NCI-H2227 (cell line): ENCODE measurements around the gene GNAT1.
A peak's percentile ranks its signal among the peaks of the same experiment; 100 is the strongest.
"Not testable (repeated sequence)": the region's sequence is repeated elsewhere in the genome, so short reads cannot be mapped to it uniquely, and the experiment has no call there.

Experiments
- DNase-seq: peaks from one replicate; lab custom pipeline; 2025; ENCODE audit not compliant: unreplicated experiment; lab: John Stamatoyannopoulos, UW

GNAT1 gene

GRCh38 chr3:50237754-50238548, 46.5 kb downstream of the GNAT1 start:
- DNase-seq = peak; percentile 73

- DNase-seq = no peak
These were observed 47.2 kb downstream of the GNAT1 start for GRCh38 chr3:50238549-50239026.

- DNase-seq = no peak
These were observed 48.2 kb downstream of the GNAT1 start for GRCh38 chr3:50239649-50240048.

GRCh38 chr3:50241163-50241562, 49.8 kb downstream of the GNAT1 start:
- peak; percentile 77 for DNase-seq

GRCh38 chr3:50241713-50242380, 50.4 kb downstream of the GNAT1 start:
- no peak for DNase-seq

- no peak for DNase-seq
These were observed 51.0 kb downstream of the GNAT1 start for GRCh38 chr3:50242381-50242770.

- DNase-seq = no peak
These were observed 51.6 kb downstream of the GNAT1 start for GRCh38 chr3:50242851-50243542.

GRCh38 chr3:50243543-50243895, 52.1 kb downstream of the GNAT1 start:
- no peak for DNase-seq

- not testable (repeated sequence) for DNase-seq
These were observed 53.4 kb downstream of the GNAT1 start for GRCh38 chr3:50244813-50245212.

- no peak for DNase-seq
These were observed 53.9 kb downstream of the GNAT1 start for GRCh38 chr3:50245251-50245745.

- DNase-seq = peak; percentile 90
These were observed 54.6 kb downstream of the GNAT1 start for GRCh38 chr3:50245831-50246516.

GRCh38 chr3:50246517-50246954, 55.1 kb downstream of the GNAT1 start:
- no peak for DNase-seq
